Mucosa of rectum (tissue), 2 donors: ENCODE results near the gene UNC45B.
"Not testable (repeated sequence)": the region's sequence is repeated elsewhere in the genome, so short reads cannot be mapped to it uniquely, and the experiment has no call there.

Source experiments
- H3K27ac ChIP-seq, 2 donors: one replicate each; pipeline ENCODE4 v1.7.0; 2013; ENCODE audit warnings: inconsistent platforms in 2 of 2, low read depth in 2 of 2, low read length in 2 of 2
- H3K27me3 ChIP-seq, 2 donors: one replicate each; pipeline ENCODE4 v1.7.0; 2013; ENCODE audit warnings: low read length in 2 of 2; ENCODE audit not compliant: control insufficient read depth in 2 of 2, insufficient read depth in 2 of 2
- H3K36me3 ChIP-seq, 2 donors: one replicate each; pipeline ENCODE4 v1.7.0; 2013; ENCODE audit warnings: low read length in 2 of 2; ENCODE audit not compliant: control insufficient read depth in 2 of 2, insufficient read depth in 2 of 2
- H3K4me1 ChIP-seq, 2 donors: one replicate each; pipeline ENCODE4 v1.7.0; 2013; ENCODE audit warnings: low read length in 2 of 2, mild to moderate bottlenecking in 1 of 2; ENCODE audit not compliant: control insufficient read depth in 2 of 2, insufficient read depth in 2 of 2
- H3K4me3 ChIP-seq, 2 donors: one replicate each; pipeline ENCODE4 v1.7.0; 2013; ENCODE audit warnings: low read length in 2 of 2
- H3K9ac ChIP-seq, 2 donors: one replicate each; pipeline ENCODE4 v1.7.0; 2013; ENCODE audit warnings: low read length in 2 of 2, low read depth in 1 of 2, mild to moderate bottlenecking in 1 of 2
- H3K9me3 ChIP-seq, 2 donors: one replicate each; pipeline ENCODE4 v1.7.0; 2013; ENCODE audit warnings: low read length in 2 of 2; ENCODE audit not compliant: control insufficient read depth in 2 of 2
- donor health status: healthy.
- donor health status: Normal muscosa, but diverticular disease.

UNC45B gene

GRCh38 chr17:35184274-35184673 is 36.7 kb downstream of the UNC45B start:
- H3K4me1 ChIP-seq, result peaks cover 0 to 4% of the 10 kb centered on the region in 2 donors
- no peaks in the 10 kb centered on the region for H3K36me3 ChIP-seq
- H3K4me3 ChIP-seq, result no peak overlapping the region
- H3K9me3 ChIP-seq, result no peaks in the 10 kb centered on the region
- no peak overlapping the region for H3K27ac ChIP-seq
- H3K27me3 ChIP-seq, result no peaks in the 10 kb centered on the region
- no peak overlapping the region for H3K9ac ChIP-seq

DNA sequence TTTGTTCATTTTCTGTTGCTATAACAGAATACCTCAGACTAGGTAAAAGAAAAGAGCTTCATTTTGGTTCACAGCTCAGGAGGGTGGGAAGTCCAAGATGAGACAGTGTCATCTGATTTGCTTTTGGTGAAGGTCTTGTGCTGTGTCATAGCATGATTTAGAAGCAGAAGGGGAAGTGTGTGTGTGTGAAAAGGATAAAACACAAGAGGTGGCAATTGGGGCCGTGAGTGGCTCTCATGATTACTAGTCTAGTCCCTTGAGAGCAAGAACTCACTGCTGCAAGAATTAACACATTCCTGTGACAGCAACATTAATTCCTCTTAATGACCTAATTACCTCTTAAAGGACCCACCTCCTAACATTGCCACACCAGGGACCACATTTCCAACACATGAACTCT is 38.2 kb downstream of the UNC45B start:
- no peak overlapping the region for H3K27ac ChIP-seq
- no peaks in the 10 kb centered on the region for H3K9me3 ChIP-seq
- peaks cover 0 to 4% of the 10 kb centered on the region in 2 donors for H3K4me1 ChIP-seq
- H3K36me3 ChIP-seq, result no peaks in the 10 kb centered on the region
- H3K9ac ChIP-seq, result no peak overlapping the region
- no peaks in the 10 kb centered on the region for H3K27me3 ChIP-seq
- H3K4me3 ChIP-seq, result no peak overlapping the region

GRCh38 chr17:35187481-35187880 is 39.9 kb downstream of the UNC45B start:
- Histone ChIP-seq H3K9ac (no peak overlapping the region), H3K36me3 (no peaks in the 10 kb centered on the region)

GRCh38 chr17:35188111-35188510 is 40.5 kb downstream of the UNC45B start:
- Histone ChIP-seq H3K4me1 (peaks cover 0 to 4% of the 10 kb centered on the region in 2 donors), H3K4me3 (no peak overlapping the region), H3K9me3 (no peaks in the 10 kb centered on the region), H3K27ac (peak overlapping the region in 1 of 2 donors; percentile 29), H3K9ac (no peak overlapping the region), H3K27me3 (no peaks in the 10 kb centered on the region), H3K36me3 (no peaks in the 10 kb centered on the region)

More at GRCh38 chr17:35187481-35187880, 39.9 kb downstream of the UNC45B start:
- Histone ChIP-seq H3K27me3 (no peaks in the 10 kb centered on the region), H3K4me1 (peaks cover 0 to 4% of the 10 kb centered on the region in 2 donors), H3K9me3 (no peaks in the 10 kb centered on the region), H3K4me3 (no peak overlapping the region), H3K27ac (peak overlapping the region in 1 of 2 donors; percentile 25)

DNA sequence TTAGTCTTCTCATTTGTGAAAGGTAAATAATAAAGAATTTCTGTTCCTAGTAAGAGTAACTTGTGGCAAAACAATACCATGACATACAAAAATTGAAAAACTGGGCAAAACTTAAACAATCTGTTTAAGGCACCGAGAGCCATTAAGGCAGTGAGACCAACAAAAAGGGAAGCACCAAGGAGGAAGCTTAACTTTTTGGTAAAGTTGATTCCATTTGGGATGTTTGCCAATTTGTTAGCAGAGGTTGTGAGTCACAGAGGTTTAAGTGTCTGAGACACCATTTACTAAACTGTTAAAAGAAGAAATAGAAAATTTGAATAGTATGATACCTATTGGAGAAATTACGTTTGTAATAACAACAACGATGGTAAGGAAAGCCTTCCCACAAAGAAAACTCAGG is 41.7 kb downstream of the UNC45B start:
- Histone ChIP-seq H3K36me3 (no peaks in the 10 kb centered on the region), H3K9ac (no peak overlapping the region), H3K9me3 (no peaks in the 10 kb centered on the region), H3K4me1 (peaks cover 0 to 4% of the 10 kb centered on the region in 2 donors), H3K4me3 (no peak overlapping the region), H3K27ac (no peak overlapping the region), H3K27me3 (no peaks in the 10 kb centered on the region)

- Histone ChIP-seq H3K9me3 (no peaks in the 10 kb centered on the region), H3K36me3 (no peaks in the 10 kb centered on the region), H3K27me3 (no peaks in the 10 kb centered on the region), H3K9ac (no peak overlapping the region), H3K4me3 (no peak overlapping the region), H3K27ac (no peak overlapping the region), H3K4me1 (peaks cover 0 to 4% of the 10 kb centered on the region in 2 donors)
Measured at GRCh38 chr17:35191001-35191695, 43.5 kb downstream of the UNC45B start.

GRCh38 chr17:35192708-35193107 is 45.1 kb downstream of the UNC45B start:
- H3K27ac ChIP-seq, result no peak overlapping the region
- H3K9me3 ChIP-seq, result no peaks in the 10 kb centered on the region
- H3K9ac ChIP-seq, result no peak overlapping the region
- no peak overlapping the region for H3K4me3 ChIP-seq
- no peaks in the 10 kb centered on the region for H3K27me3 ChIP-seq
- H3K4me1 ChIP-seq, result peaks cover 0 to 4% of the 10 kb centered on the region in 2 donors
- H3K36me3 ChIP-seq, result no peaks in the 10 kb centered on the region

GRCh38 chr17:35194001-35194400 is 46.4 kb downstream of the UNC45B start, which contains the start of gene SLC35G3:
SLC35G3 (minus strand) TSS chr17:35194393; CDS start chr17:35194307, 86 bp downstream.
- H3K4me1 ChIP-seq, result not testable (repeated sequence)

GRCh38 chr17:35195062-35195461 is 47.4 kb downstream of the UNC45B start:
- not testable (repeated sequence) for H3K27ac ChIP-seq, H3K4me1 ChIP-seq, H3K9me3 ChIP-seq, H3K4me3 ChIP-seq, H3K36me3 ChIP-seq, H3K27me3 ChIP-seq, H3K9ac ChIP-seq

More at GRCh38 chr17:35194001-35194400, 46.4 kb downstream of the UNC45B start, which contains the start of gene SLC35G3:
- H3K27me3 ChIP-seq, H3K27ac ChIP-seq, H3K9me3 ChIP-seq, H3K9ac ChIP-seq, H3K4me3 ChIP-seq, H3K36me3 ChIP-seq: not testable (repeated sequence)

GRCh38 chr17:35202582-35202981 is 55.0 kb downstream of the UNC45B start:
- H3K4me3 ChIP-seq, H3K36me3 ChIP-seq, H3K27me3 ChIP-seq, H3K27ac ChIP-seq, H3K4me1 ChIP-seq, H3K9me3 ChIP-seq, H3K9ac ChIP-seq: not testable (repeated sequence)
